Stimulated activated naive B cell treated with anti-CD40 and anti-IgM and Interleukin-4, amounts not matched to agents 10 μg/mL and 1 μg/mL and 100 μg/mL, for 72 hours (primary cell): ENCODE measurements around the gene CFAP91.
A peak's percentile ranks its signal among the peaks of the same experiment; 100 is the strongest.

Experiments
- ATAC-seq, 2 donors: fragments of 150-1000 bp; cut with Tn5 transposase; replicated peaks; 2 replicates each; pipeline ENCODE4 v1.10.0; 2021; ENCODE audit warnings: moderate library complexity in 1 of 2
- DNase-seq: peaks from one replicate; pipeline ENCODE4 v3.0.0; 2021
- H3K27ac Mint-ChIP-seq: one replicate; pipeline ENCODE4 v1.8.0; 2022; ENCODE audit warnings: mild to moderate bottlenecking, mixed read lengths
- H3K27me3 Mint-ChIP-seq, 2 donors: one replicate each; pipeline ENCODE4 v1.8.0; 2022; ENCODE audit warnings: mixed read lengths in 2 of 2
- H3K36me3 Mint-ChIP-seq, 2 donors: one replicate each; pipeline ENCODE4 v1.8.0; 2022; ENCODE audit warnings: mixed read lengths in 2 of 2, mild to moderate bottlenecking in 1 of 2
- H3K4me1 Mint-ChIP-seq, 2 donors: one replicate each; pipeline ENCODE4 v1.8.0; 2022; ENCODE audit warnings: mixed read lengths in 2 of 2, mild to moderate bottlenecking in 1 of 2
- H3K4me3 Mint-ChIP-seq, 2 donors: one replicate each; pipeline ENCODE4 v1.8.0; 2022; ENCODE audit warnings: mild to moderate bottlenecking in 2 of 2, mixed read lengths in 2 of 2, moderate library complexity in 1 of 2
- H3K9me3 Mint-ChIP-seq, 2 donors: one replicate each; pipeline ENCODE4 v1.8.0; 2022; ENCODE audit warnings: mixed read lengths in 2 of 2, mild to moderate bottlenecking in 1 of 2

Gene CFAP91

DNA sequence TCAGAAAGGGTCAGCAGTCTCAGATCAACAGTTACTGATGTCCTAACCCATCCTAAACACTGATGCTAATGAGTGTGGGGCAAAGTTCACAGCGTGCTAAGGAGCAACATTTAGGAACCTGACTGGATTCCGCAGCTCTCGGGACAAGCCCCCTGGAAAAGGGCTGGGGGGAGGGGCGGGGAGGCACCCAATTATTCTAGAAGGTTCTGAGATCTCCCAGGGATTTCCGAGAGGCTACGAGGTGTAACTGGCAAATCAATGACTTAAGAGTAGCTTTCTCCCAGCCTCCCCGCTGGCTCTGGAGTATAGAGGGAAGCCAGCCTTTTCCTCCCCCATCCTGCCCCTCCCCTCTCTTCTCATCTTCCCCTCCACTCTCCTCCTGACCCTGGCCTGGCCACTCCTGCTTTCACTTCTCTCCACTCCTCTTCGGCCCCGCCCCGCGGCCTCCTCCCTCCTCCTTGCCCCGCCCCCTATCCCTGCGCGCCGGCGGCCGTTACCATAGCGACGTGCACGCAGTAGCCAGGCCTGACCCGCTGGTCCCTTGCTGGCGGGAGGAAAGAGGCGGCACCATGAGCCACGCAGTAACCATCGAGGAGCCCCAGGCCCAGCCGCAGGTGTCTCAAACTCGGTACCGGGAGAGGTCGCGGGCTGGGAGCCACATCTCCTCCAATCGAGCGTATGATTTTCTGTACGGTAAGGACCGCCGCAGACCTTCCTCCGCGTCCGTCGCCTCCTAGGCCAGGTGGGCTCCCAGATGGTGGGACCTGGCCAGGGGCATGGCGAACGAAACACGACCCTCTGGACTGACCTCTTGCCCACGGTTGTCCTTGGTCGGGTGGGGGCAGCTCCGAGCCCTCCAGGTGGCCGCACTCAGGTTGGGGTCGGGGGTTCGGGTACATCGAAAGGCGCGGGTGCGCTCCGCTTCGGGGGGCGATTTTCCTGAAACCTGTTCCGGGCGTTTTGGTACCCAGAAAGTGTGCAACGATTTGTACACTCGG, at the start of gene CFAP91:
TSS of gene CFAP91 (plus strand) at position 493 of the 998 bp plus-strand sequence. CDS start at position 570, 77 bp downstream.
- peak; percentile 93 to 96 for ATAC-seq
- Mint-ChIP-seq H3K4me3 (peak within 1 kb of the TSS; percentile 81 to 83), H3K36me3 (peaks cover 5 to 7% of the 10 kb centered on the region in 2 donors), H3K27me3 (no peaks in the 10 kb centered on the region), H3K27ac (peak within 1 kb of the TSS; percentile 25), H3K4me1 (peaks cover 16 to 35% of the 10 kb centered on the region in 2 donors), H3K9me3 (peaks cover 7 to 10% of the 10 kb centered on the region in 2 donors)
- peak; percentile 87 for DNase-seq

- peak overlapping the region; percentile 2 for H3K27ac Mint-ChIP-seq
- H3K4me1 Mint-ChIP-seq, result peaks cover 17 to 22% of the 10 kb centered on the region in 2 donors
Observed at GRCh38 chr3:119653876-119654275, 48.9 kb upstream of the CFAP91 start.

GRCh38 chr3:119657887-119658702, 44.7 kb upstream of the CFAP91 start:
- Mint-ChIP-seq H3K4me1 (peaks cover 27 to 35% of the 10 kb centered on the region in 2 donors), H3K27me3 (no peaks in the 10 kb centered on the region), H3K36me3 (peaks cover 38 to 57% of the 10 kb centered on the region in 2 donors), H3K4me3 (no peak overlapping the region), H3K27ac (no peak overlapping the region), H3K9me3 (no peaks in the 10 kb centered on the region)
- DNase-seq (no peak), ATAC-seq (no peak)

More at GRCh38 chr3:119653876-119654275, 48.9 kb upstream of the CFAP91 start:
- no peak overlapping the region for H3K4me3 Mint-ChIP-seq
- DNase-seq, result no peak
- no peaks in the 10 kb centered on the region for H3K27me3 Mint-ChIP-seq
- H3K9me3 Mint-ChIP-seq, result no peaks in the 10 kb centered on the region
- H3K36me3 Mint-ChIP-seq, result peaks cover 50 to 58% of the 10 kb centered on the region in 2 donors
- peak; percentile 43 to 55 for ATAC-seq

DNA sequence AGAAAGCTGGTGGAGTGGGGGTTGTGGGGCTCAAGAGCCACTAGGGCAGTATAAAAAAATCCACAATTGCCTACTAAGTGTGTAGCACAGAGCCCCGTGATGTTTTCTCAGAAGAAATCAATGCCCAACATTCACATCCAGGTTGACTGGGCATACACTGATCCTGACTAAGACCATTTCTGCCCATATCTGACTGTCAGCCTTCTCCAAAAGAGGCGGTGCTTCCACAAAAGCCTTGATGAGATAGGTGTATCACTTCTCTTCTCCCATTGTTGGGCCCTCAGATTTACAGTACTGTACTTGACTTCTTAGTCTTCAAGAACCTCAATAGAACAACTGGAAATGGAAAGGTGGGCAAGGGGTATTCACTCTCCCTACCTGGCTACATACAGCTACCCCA, 43.8 kb upstream of the CFAP91 start:
- ATAC-seq, result no peak
- Mint-ChIP-seq H3K27me3 (no peaks in the 10 kb centered on the region), H3K9me3 (no peaks in the 10 kb centered on the region), H3K36me3 (peaks cover 38 to 57% of the 10 kb centered on the region in 2 donors), H3K4me1 (peaks cover 29 to 39% of the 10 kb centered on the region in 2 donors), H3K4me3 (no peak overlapping the region), H3K27ac (no peak overlapping the region)
- no peak for DNase-seq

- DNase-seq, result no peak
Observed at GRCh38 chr3:119659606-119660291, 43.1 kb upstream of the CFAP91 start.

GRCh38 chr3:119660474-119661440, 42.1 kb upstream of the CFAP91 start, which contains the start of gene POPDC2:
TSS of gene POPDC2 (minus strand) at chr3:119660589. CDS start at chr3:119660423, 166 bp downstream.
- peak within 1 kb of the TSS; percentile 39 for H3K27ac Mint-ChIP-seq
- ATAC-seq (no peak), DNase-seq (no peak)
- no peaks in the 10 kb centered on the region for H3K27me3 Mint-ChIP-seq
- H3K9me3 Mint-ChIP-seq, result peaks cover 0 to 1% of the 10 kb centered on the region in 2 donors
- H3K36me3 Mint-ChIP-seq, result peaks cover 44 to 66% of the 10 kb centered on the region in 2 donors
- H3K4me3 Mint-ChIP-seq, result no peak within 1 kb of the TSS
- H3K4me1 Mint-ChIP-seq, result peaks cover 36 to 52% of the 10 kb centered on the region in 2 donors

More at GRCh38 chr3:119659606-119660291, 43.1 kb upstream of the CFAP91 start:
- peak overlapping the region; percentile 39 for H3K27ac Mint-ChIP-seq
- peak; percentile 35 to 42 for ATAC-seq
- H3K9me3 Mint-ChIP-seq, result no peaks in the 10 kb centered on the region
- peaks cover 40 to 57% of the 10 kb centered on the region in 2 donors for H3K36me3 Mint-ChIP-seq
- no peaks in the 10 kb centered on the region for H3K27me3 Mint-ChIP-seq
- peaks cover 34 to 43% of the 10 kb centered on the region in 2 donors for H3K4me1 Mint-ChIP-seq
- H3K4me3 Mint-ChIP-seq, result no peak overlapping the region

DNA sequence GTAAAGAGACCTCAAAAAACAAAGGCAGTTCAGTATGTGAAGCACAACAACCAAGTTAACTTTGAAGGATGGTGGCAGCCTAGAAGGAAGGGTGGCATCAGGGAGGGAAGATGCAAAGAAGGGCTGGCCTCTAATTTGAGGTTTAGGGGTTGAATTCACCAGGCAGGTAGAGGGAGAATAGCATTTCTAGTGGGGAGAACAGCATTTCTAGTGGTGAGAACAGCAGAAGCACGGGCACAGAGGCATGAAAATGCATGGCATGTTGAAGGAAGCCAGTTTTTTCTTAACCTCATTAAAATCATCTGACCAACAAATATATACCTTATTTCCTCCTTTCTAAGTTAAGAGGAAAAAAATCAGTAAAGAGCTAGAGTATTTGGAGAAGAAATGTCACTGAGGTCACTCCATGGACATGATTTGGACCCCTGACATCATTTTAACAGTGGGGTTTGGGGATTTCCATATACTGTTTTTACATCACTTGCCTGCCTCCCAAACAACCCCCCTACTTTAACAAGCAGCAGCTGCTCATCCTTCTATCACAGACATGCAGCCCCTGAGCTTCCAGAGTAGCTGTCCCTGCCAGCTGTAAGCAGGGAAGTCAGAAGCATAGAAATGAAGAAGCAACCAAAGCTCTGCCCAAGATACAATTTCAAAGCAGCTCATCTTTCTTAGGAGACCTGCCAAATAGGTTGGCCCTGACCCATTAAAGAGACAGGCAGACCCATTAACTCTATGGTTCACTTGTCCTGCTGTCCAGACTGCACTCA, 40.0 kb upstream of the CFAP91 start:
- peak overlapping the region; percentile 89 for H3K27ac Mint-ChIP-seq
- ATAC-seq (no peak), DNase-seq (no peak)
- H3K4me1 Mint-ChIP-seq, result peaks cover 45 to 64% of the 10 kb centered on the region in 2 donors
- H3K4me3 Mint-ChIP-seq, result peak overlapping the region in 1 of 2 donors; percentile 5
- no peaks in the 10 kb centered on the region for H3K27me3 Mint-ChIP-seq
- H3K9me3 Mint-ChIP-seq, result peaks cover 0 to 1% of the 10 kb centered on the region in 2 donors
- H3K36me3 Mint-ChIP-seq, result peaks cover 33 to 68% of the 10 kb centered on the region in 2 donors

DNA sequence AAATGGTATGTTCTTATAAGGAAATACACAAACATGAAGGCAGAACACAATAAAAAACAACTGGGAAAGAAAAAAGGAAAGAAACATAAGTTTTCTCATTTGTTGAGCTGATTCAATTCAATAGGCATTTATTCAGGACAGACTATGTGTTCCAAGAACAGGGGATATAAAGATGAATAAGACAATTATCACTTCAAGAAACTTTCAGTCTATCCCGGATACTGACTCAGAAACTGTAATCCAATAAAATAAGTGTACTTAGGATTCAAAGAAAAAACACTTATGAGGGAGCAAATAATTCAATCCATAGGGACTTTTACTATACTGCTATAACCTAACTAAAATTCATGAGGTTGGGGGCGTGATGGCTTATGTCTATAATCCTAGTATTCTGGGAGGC, 38.9 kb upstream of the CFAP91 start:
- Mint-ChIP-seq H3K27me3 (no peaks in the 10 kb centered on the region), H3K4me1 (peaks cover 43 to 65% of the 10 kb centered on the region in 2 donors), H3K4me3 (peak overlapping the region in 1 of 2 donors; percentile 48), H3K27ac (peak overlapping the region; percentile 84), H3K36me3 (peaks cover 31 to 66% of the 10 kb centered on the region in 2 donors), H3K9me3 (peaks cover 0 to 1% of the 10 kb centered on the region in 2 donors)
- ATAC-seq, result no peak
- no peak for DNase-seq

GRCh38 chr3:119664370-119664769, 38.5 kb upstream of the CFAP91 start:
- H3K4me3 Mint-ChIP-seq, result peak overlapping the region; percentile 23 to 48
- peaks cover 43 to 62% of the 10 kb centered on the region in 2 donors for H3K4me1 Mint-ChIP-seq
- ATAC-seq (peak in 1 of 2 donors; percentile 32), DNase-seq (no peak)
- H3K9me3 Mint-ChIP-seq, result peaks cover 0 to 1% of the 10 kb centered on the region in 2 donors
- H3K27me3 Mint-ChIP-seq, result no peaks in the 10 kb centered on the region
- peak overlapping the region; percentile 84 for H3K27ac Mint-ChIP-seq
- H3K36me3 Mint-ChIP-seq, result peaks cover 27 to 61% of the 10 kb centered on the region in 2 donors

GRCh38 chr3:119664850-119665379, 37.9 kb upstream of the CFAP91 start:
- Mint-ChIP-seq H3K9me3 (peaks cover 0 to 1% of the 10 kb centered on the region in 2 donors), H3K4me3 (peak overlapping the region in 1 of 2 donors; percentile 3), H3K36me3 (peaks cover 26 to 57% of the 10 kb centered on the region in 2 donors), H3K4me1 (peaks cover 40 to 58% of the 10 kb centered on the region in 2 donors), H3K27ac (peak overlapping the region; percentile 84), H3K27me3 (no peaks in the 10 kb centered on the region)
- peak; percentile 15 for DNase-seq
- ATAC-seq, result peak; percentile 76 to 86

- peaks cover 37 to 67% of the 10 kb centered on the region in 2 donors for H3K4me1 Mint-ChIP-seq
- ATAC-seq, result no peak
- H3K4me3 Mint-ChIP-seq, result no peak overlapping the region
- peaks cover 0 to 1% of the 10 kb centered on the region in 2 donors for H3K9me3 Mint-ChIP-seq
- H3K27ac Mint-ChIP-seq, result peak overlapping the region; percentile 84
- no peaks in the 10 kb centered on the region for H3K27me3 Mint-ChIP-seq
- no peak for DNase-seq
- peaks cover 35 to 60% of the 10 kb centered on the region in 2 donors for H3K36me3 Mint-ChIP-seq
Observed at GRCh38 chr3:119665954-119666559, 36.8 kb upstream of the CFAP91 start.
